ENCODE data around the gene PPIL4. TPM values are rescaled to one million over a fixed set of nuclear protein-coding genes. Genes with fewer than 3 reads are reported as not detected.

Gene PPIL4
- total and polyA plus RNA-seq, 2 of the 13 experiments (the other 11 are each of a cell fraction or from before 2014, with no cell fraction given): 5.5 to 46.0 TPM

DNA sequence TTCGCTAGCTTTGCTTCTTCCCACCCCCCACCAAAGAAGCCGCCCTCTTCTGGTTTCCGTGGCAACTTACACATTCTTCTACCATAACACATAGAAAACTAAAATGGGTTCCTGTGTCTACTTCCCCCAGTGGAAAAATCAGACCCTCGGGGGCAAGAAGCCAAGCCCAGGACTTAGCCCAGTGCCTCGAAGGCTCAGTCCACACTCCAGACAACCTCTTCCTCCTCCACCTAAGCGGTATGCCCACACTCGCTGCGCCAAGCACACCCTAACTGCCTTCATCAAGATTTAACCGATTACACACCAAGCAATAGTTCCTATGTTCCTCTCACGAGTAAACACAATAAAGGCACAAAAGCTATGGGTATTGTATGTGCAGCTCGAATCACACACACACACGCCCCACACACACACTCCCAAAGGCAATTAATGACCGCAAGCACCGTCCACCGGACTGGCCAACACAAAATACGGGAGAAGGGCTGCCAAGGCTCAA lies 537 bp downstream of the PPIL4 start (continued):
- TF ChIP-seq, protein P1, sequence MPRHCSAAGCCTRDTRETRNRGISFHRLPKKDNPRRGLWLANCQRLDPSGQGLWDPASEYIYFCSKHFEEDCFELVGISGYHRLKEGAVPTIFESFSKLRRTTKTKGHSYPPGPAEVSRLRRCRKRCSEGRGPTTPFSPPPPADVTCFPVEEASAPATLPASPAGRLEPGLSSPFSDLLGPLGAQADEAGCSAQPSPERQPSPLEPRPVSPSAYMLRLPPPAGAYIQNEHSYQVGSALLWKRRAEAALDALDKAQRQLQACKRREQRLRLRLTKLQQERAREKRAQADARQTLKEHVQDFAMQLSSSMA (CRISPR knock-in tag; IDR thresholded peaks at IDR 0.05): no peak
- TF ChIP-seq ZNF230 (CRISPR knock-in tag; IDR thresholded peaks at IDR 0.05) (no peak), SCMH1 (CRISPR knock-in tag; IDR thresholded peaks at IDR 0.05; ENCODE audit: borderline replicate concordance) (no peak), ATM (IDR thresholded peaks at IDR 0.05; ENCODE audit: borderline replicate concordance) (no peak), DNMT1 (CRISPR knock-in tag; IDR thresholded peaks at IDR 0.05) (no peak), ZNF878 (CRISPR knock-in tag; IDR thresholded peaks at IDR 0.05) (no peak), GTF2F1 (IDR thresholded peaks at IDR 0.05; ENCODE audit: low read length) (no peak), PCBP2 (optimal IDR thresholded peaks at IDR 0.05; ENCODE audit: low read depth, low read length, poor library complexity, severe bottlenecking) (no peak), ZBTB7B (CRISPR knock-in tag; IDR thresholded peaks at IDR 0.05) (no peak), ZBTB7A (CRISPR knock-in tag; IDR thresholded peaks at IDR 0.05) (no peak), NPAS2 (CRISPR knock-in tag; IDR thresholded peaks at IDR 0.05; ENCODE audit: borderline replicate concordance) (no peak), NONO (IDR thresholded peaks at IDR 0.05) (no peak), NONO (CRISPR knock-in tag; conservative IDR thresholded peaks at IDR 0.05) (no peak), HES4 (CRISPR knock-in tag; IDR thresholded peaks at IDR 0.05; ENCODE audit: borderline replicate concordance) (no peak), ZNF543 (CRISPR knock-in tag; IDR thresholded peaks at IDR 0.05) (no peak), CBX5 (CRISPR knock-in tag; IDR thresholded peaks at IDR 0.05; ENCODE audit: borderline replicate concordance) (no peak), REPIN1 (CRISPR knock-in tag; IDR thresholded peaks at IDR 0.05; ENCODE audit: borderline replicate concordance, low read depth) (no peak), EED (CRISPR knock-in tag; IDR thresholded peaks at IDR 0.05) (no peak), MEIS1 (CRISPR knock-in tag; IDR thresholded peaks at IDR 0.05; ENCODE audit: borderline replicate concordance) (no peak), TBX3 (IDR thresholded peaks at IDR 0.05; ENCODE audit: borderline replicate concordance) (no peak), NFYC (CRISPR knock-in tag; IDR thresholded peaks at IDR 0.05) (no peak), ATF7-NPFF (CRISPR knock-in tag; IDR thresholded peaks at IDR 0.05; ENCODE audit: low read depth) (no peak)
- TF ChIP-seq, protein P2, sequence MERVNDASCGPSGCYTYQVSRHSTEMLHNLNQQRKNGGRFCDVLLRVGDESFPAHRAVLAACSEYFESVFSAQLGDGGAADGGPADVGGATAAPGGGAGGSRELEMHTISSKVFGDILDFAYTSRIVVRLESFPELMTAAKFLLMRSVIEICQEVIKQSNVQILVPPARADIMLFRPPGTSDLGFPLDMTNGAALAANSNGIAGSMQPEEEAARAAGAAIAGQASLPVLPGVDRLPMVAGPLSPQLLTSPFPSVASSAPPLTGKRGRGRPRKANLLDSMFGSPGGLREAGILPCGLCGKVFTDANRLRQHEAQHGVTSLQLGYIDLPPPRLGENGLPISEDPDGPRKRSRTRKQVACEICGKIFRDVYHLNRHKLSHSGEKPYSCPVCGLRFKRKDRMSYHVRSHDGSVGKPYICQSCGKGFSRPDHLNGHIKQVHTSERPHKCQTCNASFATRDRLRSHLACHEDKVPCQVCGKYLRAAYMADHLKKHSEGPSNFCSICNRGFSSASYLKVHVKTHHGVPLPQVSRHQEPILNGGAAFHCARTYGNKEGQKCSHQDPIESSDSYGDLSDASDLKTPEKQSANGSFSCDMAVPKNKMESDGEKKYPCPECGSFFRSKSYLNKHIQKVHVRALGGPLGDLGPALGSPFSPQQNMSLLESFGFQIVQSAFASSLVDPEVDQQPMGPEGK (CRISPR knock-in tag; IDR thresholded peaks at IDR 0.05): peak; percentile 39; the same call in 1 of the 2 replicates
- TF ChIP-seq, protein P3, sequence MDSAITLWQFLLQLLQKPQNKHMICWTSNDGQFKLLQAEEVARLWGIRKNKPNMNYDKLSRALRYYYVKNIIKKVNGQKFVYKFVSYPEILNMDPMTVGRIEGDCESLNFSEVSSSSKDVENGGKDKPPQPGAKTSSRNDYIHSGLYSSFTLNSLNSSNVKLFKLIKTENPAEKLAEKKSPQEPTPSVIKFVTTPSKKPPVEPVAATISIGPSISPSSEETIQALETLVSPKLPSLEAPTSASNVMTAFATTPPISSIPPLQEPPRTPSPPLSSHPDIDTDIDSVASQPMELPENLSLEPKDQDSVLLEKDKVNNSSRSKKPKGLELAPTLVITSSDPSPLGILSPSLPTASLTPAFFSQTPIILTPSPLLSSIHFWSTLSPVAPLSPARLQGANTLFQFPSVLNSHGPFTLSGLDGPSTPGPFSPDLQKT (CRISPR knock-in tag; IDR thresholded peaks at IDR 0.05; ENCODE audit: borderline replicate concordance): no peak
- TF ChIP-seq, protein P4, sequence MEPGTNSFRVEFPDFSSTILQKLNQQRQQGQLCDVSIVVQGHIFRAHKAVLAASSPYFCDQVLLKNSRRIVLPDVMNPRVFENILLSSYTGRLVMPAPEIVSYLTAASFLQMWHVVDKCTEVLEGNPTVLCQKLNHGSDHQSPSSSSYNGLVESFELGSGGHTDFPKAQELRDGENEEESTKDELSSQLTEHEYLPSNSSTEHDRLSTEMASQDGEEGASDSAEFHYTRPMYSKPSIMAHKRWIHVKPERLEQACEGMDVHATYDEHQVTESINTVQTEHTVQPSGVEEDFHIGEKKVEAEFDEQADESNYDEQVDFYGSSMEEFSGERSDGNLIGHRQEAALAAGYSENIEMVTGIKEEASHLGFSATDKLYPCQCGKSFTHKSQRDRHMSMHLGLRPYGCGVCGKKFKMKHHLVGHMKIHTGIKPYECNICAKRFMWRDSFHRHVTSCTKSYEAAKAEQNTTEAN (CRISPR knock-in tag; conservative IDR thresholded peaks at IDR 0.05): no peak
- TF ChIP-seq, protein P5, sequence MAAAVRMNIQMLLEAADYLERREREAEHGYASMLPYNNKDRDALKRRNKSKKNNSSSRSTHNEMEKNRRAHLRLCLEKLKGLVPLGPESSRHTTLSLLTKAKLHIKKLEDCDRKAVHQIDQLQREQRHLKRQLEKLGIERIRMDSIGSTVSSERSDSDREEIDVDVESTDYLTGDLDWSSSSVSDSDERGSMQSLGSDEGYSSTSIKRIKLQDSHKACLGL (CRISPR knock-in tag; IDR thresholded peaks at IDR 0.05): no peak
